Activated T-cell treated with anti-CD3 and anti-CD28 coated beads, Interleukin-2, amount 50 U/mL, for 1 hour (primary cell): ENCODE measurements around the gene ZNF287.

Experiments used
- DNase-seq: peaks from one replicate; pipeline ENCODE4 v3.0.0-alpha.2; 2020

ZNF287 gene

DNA sequence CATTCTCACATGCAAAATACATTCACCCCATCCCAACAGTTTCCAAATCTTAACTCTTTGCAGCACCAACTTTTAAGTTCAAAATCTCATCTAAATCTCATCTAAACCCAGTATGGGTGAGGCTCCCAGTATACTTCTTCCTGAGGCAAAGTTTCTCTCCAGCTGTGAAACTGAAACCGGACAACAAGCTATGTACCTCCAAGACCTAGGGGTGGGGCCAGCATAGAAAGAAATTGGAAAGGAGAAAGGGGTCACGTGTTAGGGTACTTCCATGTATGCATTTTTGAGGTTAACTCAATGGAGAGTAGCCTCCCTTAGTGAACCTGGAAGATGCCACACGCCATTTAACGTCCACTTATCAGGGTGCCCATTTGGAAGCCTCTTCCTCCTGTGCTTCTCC lies 53.1 kb downstream of the ZNF287 start:
- no peak for DNase-seq

DNA sequence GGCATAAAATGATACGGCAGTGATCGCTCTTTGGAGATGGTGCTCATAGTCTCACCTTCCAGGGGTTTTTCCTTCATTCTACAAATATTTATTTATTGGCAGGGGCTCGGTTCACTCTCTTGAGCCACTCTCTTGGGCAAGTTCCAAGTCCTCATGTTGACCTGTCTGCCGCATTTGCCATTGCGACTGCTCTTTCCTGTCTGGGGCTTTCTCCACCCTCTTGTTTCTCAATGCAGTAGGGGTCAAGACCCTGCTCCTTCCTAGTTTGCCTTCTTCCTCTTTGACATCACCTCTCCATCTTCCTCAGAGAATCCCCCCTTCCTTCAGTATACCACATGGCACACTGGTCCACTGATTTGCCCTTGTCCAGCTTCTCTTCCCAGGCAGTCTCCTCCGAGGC lies 55.1 kb downstream of the ZNF287 start:
- DNase-seq = no peak

- no peak for DNase-seq
Observed at GRCh38 chr17:16512011-16512410, 57.0 kb downstream of the ZNF287 start.

GRCh38 chr17:16511593-16511992 lies 57.4 kb downstream of the ZNF287 start:
- DNase-seq = no peak

DNA sequence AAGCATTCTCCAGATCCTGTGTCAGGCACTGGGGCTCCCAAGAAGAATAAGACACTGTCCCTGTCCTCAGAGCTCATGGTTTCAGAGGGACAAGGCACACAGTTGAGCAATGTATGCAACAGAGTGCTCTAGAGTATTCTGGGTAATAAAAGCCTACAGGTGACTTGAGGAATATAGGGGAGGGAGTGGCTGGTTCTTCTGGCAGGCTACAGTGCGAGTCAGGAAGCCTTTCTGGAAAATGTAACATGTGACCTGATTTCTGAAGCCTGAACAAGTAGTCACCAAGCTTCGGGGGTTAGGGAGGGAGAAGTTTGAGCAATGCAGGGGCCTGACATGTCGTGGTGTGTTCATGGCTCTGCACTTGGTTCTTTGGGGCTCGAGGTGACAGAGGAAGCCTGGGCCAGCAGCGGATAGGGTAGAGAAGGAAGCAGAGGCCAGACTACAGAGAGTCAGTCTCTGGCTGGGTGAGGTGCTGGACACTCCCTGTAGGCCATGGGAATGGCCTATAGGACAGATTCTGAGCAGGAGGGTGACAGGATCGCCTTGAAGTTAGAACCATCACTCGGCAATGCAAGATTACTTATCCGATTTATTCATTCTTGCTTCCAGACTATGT lies 61.0 kb downstream of the ZNF287 start:
- no peak for DNase-seq

GRCh38 chr17:16506188-16506587 lies 62.8 kb downstream of the ZNF287 start:
- DNase-seq = no peak

DNA sequence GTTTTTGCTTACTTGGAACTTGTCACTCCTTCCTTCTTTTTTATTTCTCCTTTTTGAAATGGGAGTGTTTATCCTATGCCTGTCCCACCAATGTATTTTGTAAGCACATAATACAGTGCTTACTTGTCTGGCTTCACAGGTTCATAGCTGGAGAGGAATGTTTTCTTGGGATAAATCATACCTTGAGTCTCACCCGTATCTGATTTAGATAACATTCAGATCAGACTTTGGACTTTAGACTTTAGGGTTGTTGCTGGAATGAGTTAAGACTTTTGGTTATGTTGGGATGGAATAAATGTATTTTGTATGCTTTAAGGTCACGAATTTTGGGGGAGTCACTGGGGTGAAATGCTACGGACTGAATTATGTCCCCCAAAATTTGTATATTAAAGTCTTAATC lies 64.0 kb downstream of the ZNF287 start:
- DNase-seq = no peak
